IMR-90 (cell line): ENCODE results near the gene WASHC4. TPM values are rescaled to one million over a fixed set of nuclear protein-coding genes. Genes with fewer than 3 reads are reported as not detected.

Experiments
- ATAC-seq: fragments of 200-7000 bp; cut with Tn5 transposase; 2 replicates; pipeline ENCODE4 v1.9.1; 2020; ENCODE audit warnings: low read depth, mild to moderate bottlenecking, moderate library complexity
- BruUV-seq: library from RNA; stranded (reverse); fragments of 400-500 nt; replicated peaks from 2 replicates; lab custom pipeline; 2021; lab: Mats Ljungman, UMichigan
- CTCF ChIA-PET: fragments of 300-600 bp; formaldehyde crosslinking; extraction: SDS; loops from one replicate; lab custom pipeline; 2021; ENCODE audit warnings: antibody characterized with exemption; lab: Yijun Ruan, JAX
- POLR2A ChIA-PET: fragments of 300-600 bp; sonication (Branson Sonifier 250); formaldehyde crosslinking; loops from one replicate; lab custom pipeline; 2022; ENCODE audit warnings: antibody characterized with exemption; ENCODE audit not compliant: unreplicated experiment; lab: Charles Lee
- DNase-seq: peaks from one replicate; pipeline ENCODE4 v3.0.0; 2013
- H2AFZ ChIP-seq: replicated peaks from 2 replicates; pipeline ENCODE3; 2013; ENCODE audit warnings: low read length, mild to moderate bottlenecking; ENCODE audit not compliant: poor library complexity
- H2AK5ac ChIP-seq: 2 replicates; pipeline ENCODE4 v1.6.1; 2013; ENCODE audit warnings: low read depth, low read length, inconsistent platforms
- H2AK9ac ChIP-seq: replicated peaks from 2 replicates; pipeline ENCODE3; 2013; ENCODE audit warnings: mild to moderate bottlenecking, low read depth, low read length, moderate library complexity; ENCODE audit not compliant: poor library complexity
- H2BK120ac ChIP-seq: 2 replicates; pipeline ENCODE4 v1.6.1; 2013; ENCODE audit warnings: low read depth, low read length, inconsistent platforms
- H2BK15ac ChIP-seq: 3 replicates; pipeline ENCODE4 v1.6.1; 2013; ENCODE audit warnings: low read depth, low read length, inconsistent platforms
- H2BK20ac ChIP-seq: 2 replicates; pipeline ENCODE4 v1.6.1; 2013; ENCODE audit warnings: low read depth, mild to moderate bottlenecking, inconsistent platforms, low read length, moderate library complexity
- H2BK5ac ChIP-seq: 2 replicates; pipeline ENCODE4 v1.6.1; 2013; ENCODE audit warnings: mild to moderate bottlenecking, low read depth, low read length, inconsistent platforms; ENCODE audit not compliant: poor library complexity, severe bottlenecking
- H3K14ac ChIP-seq: replicated peaks from 2 replicates; pipeline ENCODE4 v1.6.1; 2013; ENCODE audit warnings: low read depth, low read length, inconsistent platforms
- H3K18ac ChIP-seq: 2 replicates; pipeline ENCODE4 v1.6.1; 2013; ENCODE audit warnings: low read depth, low read length, control low read depth
- H3K23ac ChIP-seq: 2 replicates; pipeline ENCODE4 v1.6.1; 2013; ENCODE audit warnings: low read depth, low read length, inconsistent platforms
- H3K27ac ChIP-seq: 2 replicates; pipeline ENCODE4 v1.5.1; 2013; ENCODE audit warnings: mild to moderate bottlenecking, control low read depth, low read length; ENCODE audit not compliant: insufficient read depth
- H3K27me3 ChIP-seq: 2 replicates; pipeline ENCODE4 v1.6.1; 2013; ENCODE audit warnings: low read length; ENCODE audit not compliant: control insufficient read depth, insufficient read depth
- H3K36me3 ChIP-seq: 2 replicates; pipeline ENCODE4 v1.6.1; 2013; ENCODE audit warnings: low read length, mixed read lengths; ENCODE audit not compliant: control insufficient read depth, insufficient read depth
- H3K4ac ChIP-seq: 2 replicates; pipeline ENCODE4 v1.6.1; 2013; ENCODE audit warnings: low read depth, low read length, inconsistent platforms
- H3K4me1 ChIP-seq: 2 replicates; pipeline ENCODE4 v1.6.1; 2013; ENCODE audit warnings: low read length, mixed read lengths; ENCODE audit not compliant: control insufficient read depth, insufficient read depth
- H3K4me2 ChIP-seq: 2 replicates; pipeline ENCODE4 v1.6.1; 2013; ENCODE audit warnings: low read depth, mild to moderate bottlenecking, control low read depth, low read length, moderate library complexity
- H3K4me3 ChIP-seq: 2 replicates; pipeline ENCODE4 v1.5.1; 2013; ENCODE audit warnings: low read depth, mild to moderate bottlenecking, control low read depth, low read length, moderate library complexity; ENCODE audit not compliant: insufficient read depth
- H3K56ac ChIP-seq: 2 replicates; pipeline ENCODE4 v1.6.1; 2013; ENCODE audit warnings: low read length, inconsistent platforms; ENCODE audit not compliant: insufficient read depth; ENCODE audit errors: extremely low read depth
- H3K79me1 ChIP-seq, 2 experiments: 2 replicates each; pipeline ENCODE4 v1.6.1; 2013; ENCODE audit warnings: low read length in 2 of 2, inconsistent platforms in 1 of 2, low read depth in 1 of 2
- H3K9ac ChIP-seq: 2 replicates; pipeline ENCODE4 v1.6.1; 2013; ENCODE audit warnings: low read depth, low read length, control low read depth
- H3K9me1 ChIP-seq: 2 replicates; pipeline ENCODE4 v1.6.1; 2013; ENCODE audit warnings: low read length, inconsistent platforms; ENCODE audit not compliant: insufficient read depth
- H3K9me3 ChIP-seq: 2 replicates; pipeline ENCODE4 v1.6.1; 2013; ENCODE audit warnings: low read length; ENCODE audit not compliant: control insufficient read depth, insufficient read depth
- H4K20me1 ChIP-seq: 2 replicates; pipeline ENCODE4 v1.6.1; 2013; ENCODE audit warnings: low read length, inconsistent platforms; ENCODE audit not compliant: insufficient read depth
- H4K5ac ChIP-seq: 2 replicates; pipeline ENCODE4 v1.6.1; 2013; ENCODE audit warnings: mild to moderate bottlenecking, low read depth, low read length, control low read depth
- H4K8ac ChIP-seq, 2 experiments: 2 replicates each; pipeline ENCODE4 v1.6.1; 2013; ENCODE audit warnings: low read depth in 2 of 2, low read length in 2 of 2, control low read depth in 1 of 2, inconsistent platforms in 1 of 2
- H4K91ac ChIP-seq: 2 replicates; pipeline ENCODE4 v1.6.1; 2013; ENCODE audit warnings: low read depth, low read length, inconsistent platforms; ENCODE audit not compliant: insufficient read depth
- BHLHE40 ChIP-seq: fragments of 150-350 bp; IDR thresholded peaks from 2 replicates; pipeline ENCODE4 v1.6.1; 2016; ENCODE audit warnings: mild to moderate bottlenecking, low read depth, low read length
- CEBPB ChIP-seq: IDR thresholded peaks from 2 replicates; pipeline ENCODE4 v1.6.1; 2012; ENCODE audit warnings: low read depth, low read length, improper control_type of control experiment
- CHD1 ChIP-seq: IDR thresholded peaks from 2 replicates; pipeline ENCODE4 v1.6.1; 2012; ENCODE audit warnings: low read depth, low read length, improper control_type of control experiment
- FOS ChIP-seq: fragments of 150-350 bp; IDR thresholded peaks from 2 replicates; pipeline ENCODE4 v1.6.1; 2016; ENCODE audit warnings: low read depth, low read length
- MAFK ChIP-seq: IDR thresholded peaks from 2 replicates; pipeline ENCODE4 v1.6.1; 2012; ENCODE audit warnings: low read depth, low read length, improper control_type of control experiment
- MAZ ChIP-seq: IDR thresholded peaks from 2 replicates; pipeline ENCODE4 v1.6.1; 2012; ENCODE audit warnings: low read depth, mild to moderate bottlenecking, low read length, improper control_type of control experiment, moderate library complexity, borderline replicate concordance
- MXI1 ChIP-seq: IDR thresholded peaks from 2 replicates; pipeline ENCODE4 v1.6.1; 2012; ENCODE audit warnings: low read depth, mild to moderate bottlenecking, low read length, moderate library complexity, borderline replicate concordance
- NFE2L2 ChIP-seq: fragments of 150-350 bp; IDR thresholded peaks from 2 replicates; pipeline ENCODE4 v1.6.1; 2016; ENCODE audit warnings: low read depth, mild to moderate bottlenecking, low read length
- POLR2A ChIP-seq: IDR thresholded peaks from 2 replicates; pipeline ENCODE4 v1.6.1; 2012; ENCODE audit warnings: mild to moderate bottlenecking, low read depth, low read length
- RAD21 ChIP-seq: IDR thresholded peaks from 2 replicates; pipeline ENCODE4 v1.6.1; 2012; ENCODE audit warnings: low read length, improper control_type of control experiment
- RCOR1 ChIP-seq: IDR thresholded peaks from 2 replicates; pipeline ENCODE4 v1.6.1; 2012; ENCODE audit warnings: mild to moderate bottlenecking, low read length, improper control_type of control experiment; ENCODE audit not compliant: insufficient replicate concordance
- RFX5 ChIP-seq: IDR thresholded peaks from 2 replicates; pipeline ENCODE4 v1.8.0; 2012; ENCODE audit warnings: low read depth, mild to moderate bottlenecking, low read length, moderate library complexity
- SMC3 ChIP-seq: fragments of 150-350 bp; IDR thresholded peaks from 2 replicates; pipeline ENCODE4 v1.6.1; 2016; ENCODE audit warnings: low read depth, mild to moderate bottlenecking, antibody characterized with exemption, low read length, moderate library complexity
- WGBS, 2 experiments: methylation state at CpG; one replicate each; pipeline versions ENCODE4 v1.1.5 to v1.1.7; 2013; ENCODE audit warnings: missing lambda C conversion rate in 2 of 2; ENCODE audit not compliant: insufficient read length in 1 of 2; ENCODE audit errors: extremely low coverage in 2 of 2; 5-methylcytosine and 5-hydroxymethylcytosine counted together
- dilution Hi-C: fragments of 300-500 bp; cut with HindIII; formaldehyde crosslinking; loops from one replicate; pipeline ENCODE4 v1.14.3; 2018; ENCODE audit warnings: low sequenced_read_pairs; ENCODE audit not compliant: unreplicated experiment
- in situ Hi-C: fragments of 300-500 bp; cut with MboI; formaldehyde crosslinking; loops from 3 replicates; pipeline ENCODE4 v1.14.3; 2019; ENCODE audit warnings: low sequenced_read_pairs, inconsistent platforms, mixed read lengths
- intact Hi-C: fragments of 100-400 bp; cut with micrococcal nuclease; formaldehyde crosslinking; loops from 2 replicates; pipeline ENCODE4 v1.10.0; 2022
- polyA plus RNA-seq, 3 experiments: library from polyadenylated mRNA; depleted of rRNA; stranded (reverse); fragments of >200 nt; gene quantifications; 2 replicates each; pipeline ENCODE4 v1.2.3, GENCODE V29; 2012; ENCODE audit warnings: low replicate concordance in 1 of 3
- total RNA-seq: library from RNA; depleted of rRNA; stranded (reverse); fragments of >200 nt; gene quantifications from 2 replicates; pipeline ENCODE4 v1.2.3, GENCODE V29; 2012
- TF ChIP-seq, protein P1 (sequence below): conservative IDR thresholded peaks from 2 replicates; pipeline ENCODE4 v1.5.1; 2012; ENCODE audit warnings: mild to moderate bottlenecking, low read depth, low read length, improper control_type of control experiment
- TF ChIP-seq, protein P2 (sequence below): fragments of 150-350 bp; IDR thresholded peaks from 2 replicates; pipeline ENCODE4 v1.6.1; 2017; ENCODE audit warnings: mild to moderate bottlenecking, antibody characterized with exemption, low read length, low read depth
- TF ChIP-seq, protein P3 (sequence below): fragments of 150-350 bp; IDR thresholded peaks from 2 replicates; pipeline ENCODE4 v1.6.1; 2016; ENCODE audit warnings: low read depth, mild to moderate bottlenecking, low read length, moderate library complexity, borderline replicate concordance

The WASHC4 gene
- total and polyA plus RNA-seq, 2 of the 4 experiments (the other 2 are of a cell fraction) = 16.4 to 47.0 TPM

GRCh38 chr12:105085501-105085900 is 22.0 kb upstream of the WASHC4 start:
- no peak overlapping the region for H3K4me3 ChIP-seq
- TF ChIP-seq FOS = no peak
- no peak for TF ChIP-seq POLR2A
- TF ChIP-seq, protein P1, sequence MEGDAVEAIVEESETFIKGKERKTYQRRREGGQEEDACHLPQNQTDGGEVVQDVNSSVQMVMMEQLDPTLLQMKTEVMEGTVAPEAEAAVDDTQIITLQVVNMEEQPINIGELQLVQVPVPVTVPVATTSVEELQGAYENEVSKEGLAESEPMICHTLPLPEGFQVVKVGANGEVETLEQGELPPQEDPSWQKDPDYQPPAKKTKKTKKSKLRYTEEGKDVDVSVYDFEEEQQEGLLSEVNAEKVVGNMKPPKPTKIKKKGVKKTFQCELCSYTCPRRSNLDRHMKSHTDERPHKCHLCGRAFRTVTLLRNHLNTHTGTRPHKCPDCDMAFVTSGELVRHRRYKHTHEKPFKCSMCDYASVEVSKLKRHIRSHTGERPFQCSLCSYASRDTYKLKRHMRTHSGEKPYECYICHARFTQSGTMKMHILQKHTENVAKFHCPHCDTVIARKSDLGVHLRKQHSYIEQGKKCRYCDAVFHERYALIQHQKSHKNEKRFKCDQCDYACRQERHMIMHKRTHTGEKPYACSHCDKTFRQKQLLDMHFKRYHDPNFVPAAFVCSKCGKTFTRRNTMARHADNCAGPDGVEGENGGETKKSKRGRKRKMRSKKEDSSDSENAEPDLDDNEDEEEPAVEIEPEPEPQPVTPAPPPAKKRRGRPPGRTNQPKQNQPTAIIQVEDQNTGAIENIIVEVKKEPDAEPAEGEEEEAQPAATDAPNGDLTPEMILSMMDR = no peak
- TF ChIP-seq RFX5 = no peak
- TF ChIP-seq SMC3 = no peak
- TF ChIP-seq MXI1 = no peak
- no peak for TF ChIP-seq CEBPB
- TF ChIP-seq, protein P2, sequence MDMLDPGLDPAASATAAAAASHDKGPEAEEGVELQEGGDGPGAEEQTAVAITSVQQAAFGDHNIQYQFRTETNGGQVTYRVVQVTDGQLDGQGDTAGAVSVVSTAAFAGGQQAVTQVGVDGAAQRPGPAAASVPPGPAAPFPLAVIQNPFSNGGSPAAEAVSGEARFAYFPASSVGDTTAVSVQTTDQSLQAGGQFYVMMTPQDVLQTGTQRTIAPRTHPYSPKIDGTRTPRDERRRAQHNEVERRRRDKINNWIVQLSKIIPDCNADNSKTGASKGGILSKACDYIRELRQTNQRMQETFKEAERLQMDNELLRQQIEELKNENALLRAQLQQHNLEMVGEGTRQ = no peak
- TF ChIP-seq MAFK = no peak
- no peak for TF ChIP-seq RAD21
- no peak for TF ChIP-seq MAZ
- TF ChIP-seq NFE2L2 = no peak
- no peak for TF ChIP-seq CHD1
- no peak for TF ChIP-seq BHLHE40
- TF ChIP-seq, protein P3, sequence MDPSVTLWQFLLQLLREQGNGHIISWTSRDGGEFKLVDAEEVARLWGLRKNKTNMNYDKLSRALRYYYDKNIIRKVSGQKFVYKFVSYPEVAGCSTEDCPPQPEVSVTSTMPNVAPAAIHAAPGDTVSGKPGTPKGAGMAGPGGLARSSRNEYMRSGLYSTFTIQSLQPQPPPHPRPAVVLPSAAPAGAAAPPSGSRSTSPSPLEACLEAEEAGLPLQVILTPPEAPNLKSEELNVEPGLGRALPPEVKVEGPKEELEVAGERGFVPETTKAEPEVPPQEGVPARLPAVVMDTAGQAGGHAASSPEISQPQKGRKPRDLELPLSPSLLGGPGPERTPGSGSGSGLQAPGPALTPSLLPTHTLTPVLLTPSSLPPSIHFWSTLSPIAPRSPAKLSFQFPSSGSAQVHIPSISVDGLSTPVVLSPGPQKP = no peak
- TF ChIP-seq RCOR1 = no peak
- H2BK20ac ChIP-seq = no peak overlapping the region
- no peak overlapping the region for H2AK9ac ChIP-seq
- no peak overlapping the region for H3K9ac ChIP-seq
- H2BK15ac ChIP-seq = no peak overlapping the region
- no peak overlapping the region for H3K4me2 ChIP-seq
- H3K27me3 ChIP-seq = 0 out of 2 replicates have a peak, but pooled peaks cover 2% of the 10 kb centered on the region
- no peak overlapping the region for H4K91ac ChIP-seq
- ATAC-seq (no peak), DNase-seq (no peak)
- ChIA-PET POLR2A (interaction anchor here (0.6 kb wide), 1 partner anchor 12 kb away, joined by 3 read pairs; no protein-coding TSS in a partner anchor), CTCF (interaction anchor here (0.6 kb wide), 1 partner anchor 23 kb away, joined by 3 read pairs; no protein-coding TSS in a partner anchor)
- no peak overlapping the region for H3K56ac ChIP-seq
- H3K9me1 ChIP-seq = peaks cover 5% of the 10 kb centered on the region
- H4K20me1 ChIP-seq = no peaks in the 10 kb centered on the region
- no peak overlapping the region for H3K14ac ChIP-seq
- H3K27ac ChIP-seq = no peak overlapping the region
- WGBS, 2 experiments = 89% methylated on average over 4 of the region's 6 CpGs; no CpG with 5 or more reads in 1 of the 2 experiments
- dilution Hi-C loops = no loop called here
- H2BK5ac ChIP-seq = no peak overlapping the region
- no peak overlapping the region for H4K5ac ChIP-seq
- no peak overlapping the region for H3K23ac ChIP-seq
- BruUV-seq = no TSS peak
- H3K18ac ChIP-seq = no peak overlapping the region
- H2AK5ac ChIP-seq = no peak overlapping the region
- no peak overlapping the region for H2BK120ac ChIP-seq
- no peak overlapping the region for H3K4ac ChIP-seq
- H3K79me1 ChIP-seq = peaks cover 13 to 25% of the 10 kb centered on the region in 2 experiments; a peak in 3 of 4 replicates
- H3K36me3 ChIP-seq = no peaks in the 10 kb centered on the region
- intact Hi-C loops = no loop called here
- H3K9me3 ChIP-seq = no peaks in the 10 kb centered on the region
- H4K8ac ChIP-seq = no peak overlapping the region
- H3K4me1 ChIP-seq = peaks cover 4% of the 10 kb centered on the region
- H2AFZ ChIP-seq = no peak overlapping the region
- in situ Hi-C loops = no loop called here
